ENCODE results near the gene TBC1D22B. TPM values are rescaled to one million over a fixed set of nuclear protein-coding genes. Genes with fewer than 3 reads are reported as not detected.
A peak's percentile ranks its signal among the peaks of the same experiment; 100 is the strongest.
"Not testable (repeated sequence)": the region's sequence is repeated elsewhere in the genome, so short reads cannot be mapped to it uniquely, and the experiment has no call there.

The TBC1D22B gene
- total and polyA plus RNA-seq, 2 experiments from 2014 or later: 9.1 to 19.9 TPM

DNA sequence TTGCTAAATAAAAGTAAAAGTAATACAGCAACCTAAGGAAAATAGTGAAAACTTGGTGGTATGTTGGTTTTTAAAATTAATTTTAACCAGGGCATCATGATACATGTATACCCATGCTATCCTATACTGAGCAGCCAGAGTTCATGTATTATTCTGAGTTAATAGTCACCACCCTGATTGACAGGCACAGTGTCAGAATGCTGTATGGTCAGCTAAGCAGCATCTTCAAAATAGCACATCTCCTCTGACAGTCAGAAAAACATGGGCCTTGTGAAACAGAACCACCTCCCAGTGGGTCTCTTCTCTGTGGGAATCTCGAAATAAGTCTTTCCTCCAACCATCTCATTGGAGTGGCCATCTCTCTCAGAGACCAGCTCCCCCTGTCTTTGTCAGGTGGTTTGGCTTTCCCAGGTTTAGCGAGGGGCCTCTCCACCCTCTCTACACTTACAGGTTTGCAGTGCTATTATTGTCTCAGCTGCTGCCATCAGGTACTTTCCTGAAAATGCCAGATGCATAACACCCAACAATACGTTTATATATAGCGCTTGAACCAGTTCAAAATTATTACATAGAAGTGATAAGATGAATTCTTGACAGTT is 49.2 kb downstream of the TBC1D22B start:
- Mint-ChIP-seq H3K27ac (no peak overlapping the region), H3K27me3 (ENCODE audit: insufficient read depth, low read depth, poor library complexity) (no peaks in the 10 kb centered on the region), H3K4me3 (no peak overlapping the region), H3K36me3 (ENCODE audit: low read depth) (peaks cover 9% of the 10 kb centered on the region; the same call in 1 of the 3 replicates), H3K9me3 (no peaks in the 10 kb centered on the region), H3K4me1 (no peaks in the 10 kb centered on the region)
- TF ChIP-seq, protein P1, sequence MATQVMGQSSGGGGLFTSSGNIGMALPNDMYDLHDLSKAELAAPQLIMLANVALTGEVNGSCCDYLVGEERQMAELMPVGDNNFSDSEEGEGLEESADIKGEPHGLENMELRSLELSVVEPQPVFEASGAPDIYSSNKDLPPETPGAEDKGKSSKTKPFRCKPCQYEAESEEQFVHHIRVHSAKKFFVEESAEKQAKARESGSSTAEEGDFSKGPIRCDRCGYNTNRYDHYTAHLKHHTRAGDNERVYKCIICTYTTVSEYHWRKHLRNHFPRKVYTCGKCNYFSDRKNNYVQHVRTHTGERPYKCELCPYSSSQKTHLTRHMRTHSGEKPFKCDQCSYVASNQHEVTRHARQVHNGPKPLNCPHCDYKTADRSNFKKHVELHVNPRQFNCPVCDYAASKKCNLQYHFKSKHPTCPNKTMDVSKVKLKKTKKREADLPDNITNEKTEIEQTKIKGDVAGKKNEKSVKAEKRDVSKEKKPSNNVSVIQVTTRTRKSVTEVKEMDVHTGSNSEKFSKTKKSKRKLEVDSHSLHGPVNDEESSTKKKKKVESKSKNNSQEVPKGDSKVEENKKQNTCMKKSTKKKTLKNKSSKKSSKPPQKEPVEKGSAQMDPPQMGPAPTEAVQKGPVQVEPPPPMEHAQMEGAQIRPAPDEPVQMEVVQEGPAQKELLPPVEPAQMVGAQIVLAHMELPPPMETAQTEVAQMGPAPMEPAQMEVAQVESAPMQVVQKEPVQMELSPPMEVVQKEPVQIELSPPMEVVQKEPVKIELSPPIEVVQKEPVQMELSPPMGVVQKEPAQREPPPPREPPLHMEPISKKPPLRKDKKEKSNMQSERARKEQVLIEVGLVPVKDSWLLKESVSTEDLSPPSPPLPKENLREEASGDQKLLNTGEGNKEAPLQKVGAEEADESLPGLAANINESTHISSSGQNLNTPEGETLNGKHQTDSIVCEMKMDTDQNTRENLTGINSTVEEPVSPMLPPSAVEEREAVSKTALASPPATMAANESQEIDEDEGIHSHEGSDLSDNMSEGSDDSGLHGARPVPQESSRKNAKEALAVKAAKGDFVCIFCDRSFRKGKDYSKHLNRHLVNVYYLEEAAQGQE (IDR thresholded peaks at IDR 0.05; ENCODE audit: unreplicated experiment): no peak
- TF ChIP-seq ZNF114 (CRISPR knock-in tag; IDR thresholded peaks at IDR 0.05) (no peak), NANOG (IDR thresholded peaks at IDR 0.05; ENCODE audit: borderline replicate concordance) (no peak)
- TF ChIP-seq, protein P2, sequence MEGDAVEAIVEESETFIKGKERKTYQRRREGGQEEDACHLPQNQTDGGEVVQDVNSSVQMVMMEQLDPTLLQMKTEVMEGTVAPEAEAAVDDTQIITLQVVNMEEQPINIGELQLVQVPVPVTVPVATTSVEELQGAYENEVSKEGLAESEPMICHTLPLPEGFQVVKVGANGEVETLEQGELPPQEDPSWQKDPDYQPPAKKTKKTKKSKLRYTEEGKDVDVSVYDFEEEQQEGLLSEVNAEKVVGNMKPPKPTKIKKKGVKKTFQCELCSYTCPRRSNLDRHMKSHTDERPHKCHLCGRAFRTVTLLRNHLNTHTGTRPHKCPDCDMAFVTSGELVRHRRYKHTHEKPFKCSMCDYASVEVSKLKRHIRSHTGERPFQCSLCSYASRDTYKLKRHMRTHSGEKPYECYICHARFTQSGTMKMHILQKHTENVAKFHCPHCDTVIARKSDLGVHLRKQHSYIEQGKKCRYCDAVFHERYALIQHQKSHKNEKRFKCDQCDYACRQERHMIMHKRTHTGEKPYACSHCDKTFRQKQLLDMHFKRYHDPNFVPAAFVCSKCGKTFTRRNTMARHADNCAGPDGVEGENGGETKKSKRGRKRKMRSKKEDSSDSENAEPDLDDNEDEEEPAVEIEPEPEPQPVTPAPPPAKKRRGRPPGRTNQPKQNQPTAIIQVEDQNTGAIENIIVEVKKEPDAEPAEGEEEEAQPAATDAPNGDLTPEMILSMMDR (conservative IDR thresholded peaks at IDR 0.05; ENCODE audit: low read depth in 2 of 2): peak in 1 of 2 experiments; percentile 42; a peak in 3 of 4 replicates
- no peaks in the 10 kb centered on the region for H3K79me2 ChIP-seq (replicated peaks; ENCODE audit: insufficient read depth)
- H3K27me3 ChIP-seq (ENCODE audit: insufficient read depth): no peaks in the 10 kb centered on the region
- no peaks in the 10 kb centered on the region for H3K4me1 ChIP-seq (ENCODE audit: insufficient read depth)
- no peak overlapping the region for H2AFZ ChIP-seq
- H3K4me2 ChIP-seq: no peak overlapping the region
- ATAC-seq: peak; percentile 69
- H3F3A ChIP-seq (replicated peaks; ENCODE audit: low read depth): 0 out of 2 replicates have a peak, but pooled peaks cover 3% of the 10 kb centered on the region
- H3K36me3 ChIP-seq (ENCODE audit: insufficient read depth): no peaks in the 10 kb centered on the region
- no peaks in the 10 kb centered on the region for H3K9me2 ChIP-seq (ENCODE audit: insufficient read depth)
- H4K20me1 ChIP-seq (replicated peaks; ENCODE audit: insufficient read depth): peaks cover 3% of the 10 kb centered on the region
- H3K27ac ChIP-seq (ENCODE audit: low read depth): no peak overlapping the region
- H3K4me3 ChIP-seq: no peak overlapping the region
- peak; percentile 42 for DNase-seq (ENCODE audit: low spot score)

DNA sequence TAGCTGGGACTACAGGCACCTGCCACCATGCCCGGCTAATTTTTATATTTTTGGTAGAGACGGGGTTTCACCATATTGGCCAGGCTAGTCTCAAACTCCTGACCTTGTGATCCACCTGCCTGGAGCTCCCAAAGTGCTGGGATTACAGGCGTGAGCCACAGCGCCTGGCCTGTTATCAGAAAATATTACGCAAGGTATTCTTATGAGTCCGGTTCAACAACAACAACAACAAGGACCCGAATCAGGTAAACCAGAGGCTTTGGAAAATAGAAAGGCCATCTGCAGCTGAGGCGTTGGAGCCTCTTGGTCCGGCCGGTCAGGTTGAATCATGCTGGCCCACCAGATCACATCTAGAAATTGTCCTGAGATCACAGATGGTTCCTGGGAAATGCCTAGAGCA is 49.9 kb downstream of the TBC1D22B start:
- not testable (repeated sequence) for H2AFZ ChIP-seq; H3K9me3 Mint-ChIP-seq; H3K27me3 ChIP-seq (ENCODE audit: insufficient read depth); H3K4me1 Mint-ChIP-seq; H3K27me3 Mint-ChIP-seq (ENCODE audit: insufficient read depth, low read depth, poor library complexity); H3K4me3 ChIP-seq; H3K4me2 ChIP-seq; H3K27ac Mint-ChIP-seq; H3K36me3 ChIP-seq (ENCODE audit: insufficient read depth); H3K4me3 Mint-ChIP-seq; H3K4me1 ChIP-seq (ENCODE audit: insufficient read depth); H3K79me2 ChIP-seq (replicated peaks; ENCODE audit: insufficient read depth); H3K36me3 Mint-ChIP-seq (ENCODE audit: low read depth); DNase-seq (ENCODE audit: low spot score); H3F3A ChIP-seq (replicated peaks; ENCODE audit: low read depth); H3K9me2 ChIP-seq (ENCODE audit: insufficient read depth); ATAC-seq; H4K20me1 ChIP-seq (replicated peaks; ENCODE audit: insufficient read depth)
- H3K27ac ChIP-seq (ENCODE audit: low read depth): 0 out of 2 replicates have a peak overlapping the region, but pooled peaks have one; percentile 26
